Measurements from ENCODE around the gene ARL14EP. TPM values are rescaled to one million over a fixed set of nuclear protein-coding genes. Genes with fewer than 3 reads are reported as not detected.
A peak's percentile ranks its signal among the peaks of the same experiment; 100 is the strongest.

Gene ARL14EP
- total RNA-seq, result 15.7 TPM

DNA sequence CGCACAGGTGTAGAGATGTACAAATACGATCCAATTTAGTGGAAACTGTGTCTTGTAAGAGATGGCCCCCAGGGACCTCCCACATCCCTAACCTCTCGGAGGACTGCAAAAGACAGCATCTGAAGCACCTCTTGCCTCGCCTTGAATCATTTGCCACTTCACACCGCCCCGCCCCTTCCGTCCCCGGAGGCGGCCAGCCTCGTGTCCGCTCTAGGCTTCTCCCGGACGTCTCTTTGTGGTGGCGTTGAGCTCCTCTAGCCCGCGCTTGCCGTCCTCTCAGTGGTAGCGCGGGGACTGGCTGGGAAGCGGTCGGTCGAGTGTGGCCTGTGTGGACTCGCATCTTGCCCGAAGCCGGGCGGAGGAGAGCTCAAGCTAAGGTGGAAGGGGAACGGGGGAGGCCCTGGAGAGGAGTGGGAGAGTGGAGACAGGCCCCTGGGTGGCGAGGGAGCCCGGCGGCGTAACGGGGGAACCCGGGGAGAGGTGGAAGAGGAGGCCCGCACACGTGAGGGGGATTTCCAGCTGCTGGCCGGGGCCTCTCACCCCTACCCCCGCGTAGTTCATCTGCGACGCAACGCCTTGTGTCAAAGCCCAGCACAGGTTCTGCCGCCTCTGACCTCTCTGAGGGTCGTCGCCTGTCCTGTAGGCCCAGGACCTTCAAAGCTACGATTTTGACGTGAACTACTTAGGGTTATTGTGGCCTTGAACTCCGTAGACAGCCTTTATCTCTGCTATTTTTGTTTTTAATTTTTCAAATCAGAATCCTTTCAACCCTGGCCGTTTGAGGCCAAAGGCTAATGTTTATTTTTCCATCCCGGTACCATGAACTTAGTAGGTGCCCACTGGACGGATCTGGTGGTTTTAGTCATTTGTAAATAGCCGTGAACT is at the start of gene ARL14EP:
Gene ARL14EP (plus strand): TSS at position 279 of the 885 bp plus-strand sequence. CDS start 7,845 bp downstream, outside the sequence.
- peak in 1 of 2 donors; percentile 59 for TF ChIP-seq POLR2A (IDR thresholded peaks at IDR 0.05)
- TF ChIP-seq POLR2AphosphoS5 (IDR thresholded peaks at IDR 0.05; ENCODE audit: insufficient read depth in 1 of 2, low read depth in 1 of 2), result peak; percentile 90 to 94
- TF ChIP-seq, protein P1, sequence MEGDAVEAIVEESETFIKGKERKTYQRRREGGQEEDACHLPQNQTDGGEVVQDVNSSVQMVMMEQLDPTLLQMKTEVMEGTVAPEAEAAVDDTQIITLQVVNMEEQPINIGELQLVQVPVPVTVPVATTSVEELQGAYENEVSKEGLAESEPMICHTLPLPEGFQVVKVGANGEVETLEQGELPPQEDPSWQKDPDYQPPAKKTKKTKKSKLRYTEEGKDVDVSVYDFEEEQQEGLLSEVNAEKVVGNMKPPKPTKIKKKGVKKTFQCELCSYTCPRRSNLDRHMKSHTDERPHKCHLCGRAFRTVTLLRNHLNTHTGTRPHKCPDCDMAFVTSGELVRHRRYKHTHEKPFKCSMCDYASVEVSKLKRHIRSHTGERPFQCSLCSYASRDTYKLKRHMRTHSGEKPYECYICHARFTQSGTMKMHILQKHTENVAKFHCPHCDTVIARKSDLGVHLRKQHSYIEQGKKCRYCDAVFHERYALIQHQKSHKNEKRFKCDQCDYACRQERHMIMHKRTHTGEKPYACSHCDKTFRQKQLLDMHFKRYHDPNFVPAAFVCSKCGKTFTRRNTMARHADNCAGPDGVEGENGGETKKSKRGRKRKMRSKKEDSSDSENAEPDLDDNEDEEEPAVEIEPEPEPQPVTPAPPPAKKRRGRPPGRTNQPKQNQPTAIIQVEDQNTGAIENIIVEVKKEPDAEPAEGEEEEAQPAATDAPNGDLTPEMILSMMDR (IDR thresholded peaks at IDR 0.05), result no peak
- no peaks in the 10 kb centered on the region for H3K9me3 ChIP-seq
- H3K27me3 ChIP-seq, result no peaks in the 10 kb centered on the region
- H3K4me3 ChIP-seq, result peak within 1 kb of the TSS; percentile 54 to 91
- H3K27ac ChIP-seq, result peak within 1 kb of the TSS; percentile 55
- peak; percentile 95 to 96 for DNase-seq (ENCODE audit: extremely low spot score in 2 of 2)
- H3K36me3 ChIP-seq, result no peaks in the 10 kb centered on the region
- H3K4me1 ChIP-seq, result peaks cover 37% of the 10 kb centered on the region
- intact Hi-C loops (cut with DNase I), result no loop called here

DNA sequence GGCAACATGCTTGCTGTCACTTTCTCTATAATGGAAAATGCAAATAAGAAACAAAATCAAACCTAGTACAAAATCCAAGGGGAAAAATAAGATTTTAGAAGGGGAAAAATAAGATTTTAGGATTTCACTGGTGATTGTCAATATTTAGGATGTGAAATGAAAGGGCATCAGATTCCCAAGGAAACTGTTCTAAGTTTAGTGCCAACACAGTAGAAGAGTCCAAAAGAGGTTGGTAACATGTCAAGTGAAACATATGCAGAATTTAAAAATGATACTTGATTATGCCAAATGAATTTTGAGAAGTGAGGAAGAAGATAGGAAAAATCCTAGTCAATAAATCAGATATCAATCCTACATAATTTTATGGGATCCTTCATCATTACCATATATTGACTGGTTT is 45.7 kb upstream of the ARL14EP start:
- TF ChIP-seq, protein P1 (IDR thresholded peaks at IDR 0.05), result no peak
- TF ChIP-seq POLR2AphosphoS5 (IDR thresholded peaks at IDR 0.05; ENCODE audit: insufficient read depth in 1 of 2, low read depth in 1 of 2) (no peak), POLR2A (IDR thresholded peaks at IDR 0.05) (no peak)
- no peak for DNase-seq (ENCODE audit: extremely low spot score in 2 of 2)
- intact Hi-C loops (cut with DNase I), result no loop called here
- Histone ChIP-seq H3K4me3 (no peak overlapping the region), H3K27me3 (no peaks in the 10 kb centered on the region), H3K4me1 (no peaks in the 10 kb centered on the region), H3K27ac (no peak overlapping the region), H3K36me3 (no peaks in the 10 kb centered on the region), H3K9me3 (no peaks in the 10 kb centered on the region)

DNA sequence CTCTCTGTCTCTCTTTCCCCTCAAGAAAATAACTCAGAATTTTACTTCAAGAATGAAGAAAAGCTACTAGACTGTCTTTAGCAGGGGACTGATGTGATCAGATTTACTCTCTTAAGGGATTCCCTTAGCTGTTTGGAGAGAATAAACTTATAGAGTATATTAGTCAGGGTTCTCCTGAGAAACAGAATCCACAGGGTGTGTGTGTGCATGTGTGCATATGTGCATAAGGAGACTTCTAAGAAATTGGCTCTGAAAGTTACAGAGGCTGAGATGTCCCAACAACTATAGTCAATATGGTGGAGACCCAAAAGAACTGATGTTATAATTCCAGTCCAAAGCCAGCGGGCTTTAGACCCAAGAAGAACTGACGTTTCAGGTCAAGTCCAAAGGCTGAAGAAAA is 43.1 kb upstream of the ARL14EP start:
- H3K9me3 ChIP-seq, result no peaks in the 10 kb centered on the region
- no peaks in the 10 kb centered on the region for H3K36me3 ChIP-seq
- H3K27ac ChIP-seq, result no peak overlapping the region
- intact Hi-C loops (cut with DNase I), result no loop called here
- TF ChIP-seq, protein P1 (IDR thresholded peaks at IDR 0.05), result no peak
- no peaks in the 10 kb centered on the region for H3K27me3 ChIP-seq
- no peak overlapping the region for H3K4me3 ChIP-seq
- H3K4me1 ChIP-seq, result no peaks in the 10 kb centered on the region
- DNase-seq (ENCODE audit: extremely low spot score in 2 of 2), result no peak

DNA sequence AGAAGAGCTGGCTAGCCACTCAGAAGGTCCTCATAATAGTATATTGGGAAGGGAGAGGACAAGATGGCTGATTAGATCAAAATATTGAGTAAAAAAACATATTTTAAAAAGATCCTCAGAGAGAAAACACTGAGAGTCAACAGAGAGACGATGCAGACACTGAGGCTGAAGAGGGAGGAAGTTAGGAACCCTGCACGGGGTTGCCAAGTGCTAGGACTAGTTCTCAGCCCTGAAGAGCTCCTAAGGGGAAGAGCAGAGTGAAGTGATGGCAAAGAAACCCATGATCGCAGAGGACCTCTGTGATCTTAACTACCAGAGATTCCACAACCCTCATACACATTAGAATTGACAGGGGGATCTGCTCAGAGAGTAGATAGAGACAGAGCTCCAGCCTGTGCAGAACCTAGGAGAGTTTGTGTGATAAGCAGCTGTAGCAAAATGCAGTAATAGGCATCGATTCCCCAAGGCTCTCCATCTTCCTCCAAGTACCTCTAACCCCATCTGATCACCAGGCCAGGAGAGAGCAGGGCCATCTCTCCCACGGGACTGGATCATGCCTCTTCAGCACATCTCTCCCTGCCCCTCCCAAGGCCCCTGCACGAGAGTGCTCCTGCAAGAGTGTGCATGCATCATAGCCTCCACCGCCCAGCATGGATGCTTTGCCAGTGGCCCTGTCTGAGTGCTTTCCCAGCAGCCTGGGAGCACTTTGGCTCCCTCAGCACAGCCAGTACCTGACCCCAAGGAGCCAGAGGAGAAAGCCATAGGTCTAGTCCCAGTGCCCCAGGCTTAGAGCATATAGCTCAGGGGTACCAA is 41.2 kb upstream of the ARL14EP start:
- Histone ChIP-seq H3K27me3 (no peaks in the 10 kb centered on the region), H3K27ac (no peak overlapping the region), H3K36me3 (no peaks in the 10 kb centered on the region), H3K9me3 (no peaks in the 10 kb centered on the region), H3K4me3 (no peak overlapping the region), H3K4me1 (no peaks in the 10 kb centered on the region)
- no peak for DNase-seq (ENCODE audit: extremely low spot score in 2 of 2)
- intact Hi-C loops (cut with DNase I), result no loop called here
- TF ChIP-seq, protein P1 (IDR thresholded peaks at IDR 0.05), result no peak
- TF ChIP-seq POLR2AphosphoS5 (IDR thresholded peaks at IDR 0.05; ENCODE audit: insufficient read depth in 1 of 2, low read depth in 1 of 2) (no peak), POLR2A (IDR thresholded peaks at IDR 0.05) (no peak)
